NCI-H226 (cell line): ENCODE data around the gene PAQR4.

ENCODE experiments used
- DNase-seq: peaks from one replicate; pipeline ENCODE4 v3.0.0-alpha.2; 2015

Gene PAQR4

DNA sequence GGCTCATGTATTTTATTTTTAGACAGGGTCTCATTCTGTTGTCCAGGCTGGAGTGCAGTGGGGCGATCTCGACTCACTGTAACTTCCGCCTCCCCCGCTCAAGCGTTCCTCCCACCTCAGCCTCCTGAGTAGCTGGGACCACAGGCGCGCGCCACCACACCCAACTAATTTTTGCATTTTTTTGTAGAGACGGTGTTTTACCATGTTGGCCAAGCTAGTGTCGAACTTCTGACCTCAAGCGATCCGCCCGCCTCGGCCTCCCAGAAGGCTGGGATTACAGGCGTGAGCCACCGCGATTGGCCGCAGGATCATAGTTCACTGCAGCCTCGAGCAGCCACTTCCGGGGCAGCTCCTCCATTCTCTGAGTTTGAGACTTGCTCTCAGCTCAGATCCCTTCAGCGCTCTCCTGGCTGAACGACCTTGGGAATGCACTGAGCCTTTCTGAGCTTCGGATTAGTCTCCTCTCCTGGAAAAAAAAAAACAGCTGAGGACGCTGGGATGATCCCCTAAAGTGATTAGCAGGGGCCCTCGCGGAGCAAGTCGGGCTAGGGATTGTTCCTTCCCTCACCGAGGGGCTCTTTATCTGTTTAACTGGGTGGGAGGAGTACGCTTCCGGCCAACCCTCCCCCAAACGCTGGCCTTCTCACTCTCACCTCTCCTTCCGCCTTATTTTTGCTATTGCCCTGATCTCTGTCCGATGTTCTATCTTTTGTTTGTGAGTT lies 12.2 kb downstream of the PAQR4 start:
- DNase-seq = no peak

GRCh38 chr16:2981899-2982250 lies 12.7 kb downstream of the PAQR4 start:
- DNase-seq = no peak

DNA sequence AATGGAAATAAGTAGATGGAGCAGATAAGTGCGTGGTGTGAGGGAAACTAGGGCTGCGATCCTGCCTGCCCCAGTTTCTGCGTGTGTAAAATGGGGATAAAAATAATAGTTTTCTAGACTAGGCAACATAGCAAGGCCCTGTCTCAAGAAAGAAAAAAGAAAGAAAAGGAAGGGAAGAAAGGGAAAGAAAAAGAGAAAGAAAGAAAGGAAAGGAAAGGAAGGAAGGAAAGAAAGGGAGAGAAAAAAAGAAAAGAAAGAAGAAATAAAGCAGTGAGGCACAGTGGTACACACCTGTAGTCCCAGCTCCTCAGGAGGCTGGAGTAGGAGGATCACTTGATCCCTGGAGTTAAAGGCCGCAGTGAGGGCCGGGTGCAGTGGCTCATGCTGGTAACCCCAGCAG lies 13.3 kb downstream of the PAQR4 start:
- no peak for DNase-seq

DNA sequence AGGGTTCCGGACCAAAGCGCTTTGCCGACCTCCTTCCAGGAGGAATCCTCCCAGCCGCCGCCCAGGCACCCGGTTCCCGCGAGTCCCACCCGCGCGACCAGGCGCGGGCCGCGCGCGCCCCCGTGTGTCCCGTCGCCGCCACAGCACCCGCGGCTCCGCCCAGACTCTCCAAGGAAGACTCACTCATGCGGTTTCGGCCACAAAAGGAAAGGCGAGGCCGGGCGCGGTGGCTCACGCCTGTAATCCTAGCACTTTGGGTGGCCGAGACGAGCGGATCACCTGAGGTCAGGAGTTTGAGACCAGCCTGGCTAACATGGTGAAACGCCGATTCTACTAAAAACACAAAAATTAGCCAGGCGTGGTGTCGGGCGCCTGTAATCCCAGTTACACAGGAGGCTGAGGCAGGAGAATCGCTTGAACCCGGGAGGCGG lies 14.6 kb downstream of the PAQR4 start:
- DNase-seq = peak; percentile 69

- no peak for DNase-seq
These were observed 16.3 kb downstream of the PAQR4 start for GRCh38 chr16:2985462-2985861.

- no peak for DNase-seq
These were observed 16.8 kb downstream of the PAQR4 start for GRCh38 chr16:2985893-2986355.

- no peak for DNase-seq
These were observed 17.6 kb downstream of the PAQR4 start for GRCh38 chr16:2986623-2987188.

- DNase-seq = no peak
These were observed 18.1 kb downstream of the PAQR4 start for GRCh38 chr16:2987286-2987685.

- DNase-seq = no peak
These were observed 18.7 kb downstream of the PAQR4 start for GRCh38 chr16:2987833-2988232.

- DNase-seq = no peak
These were observed 19.5 kb downstream of the PAQR4 start for GRCh38 chr16:2988590-2989099.

DNA sequence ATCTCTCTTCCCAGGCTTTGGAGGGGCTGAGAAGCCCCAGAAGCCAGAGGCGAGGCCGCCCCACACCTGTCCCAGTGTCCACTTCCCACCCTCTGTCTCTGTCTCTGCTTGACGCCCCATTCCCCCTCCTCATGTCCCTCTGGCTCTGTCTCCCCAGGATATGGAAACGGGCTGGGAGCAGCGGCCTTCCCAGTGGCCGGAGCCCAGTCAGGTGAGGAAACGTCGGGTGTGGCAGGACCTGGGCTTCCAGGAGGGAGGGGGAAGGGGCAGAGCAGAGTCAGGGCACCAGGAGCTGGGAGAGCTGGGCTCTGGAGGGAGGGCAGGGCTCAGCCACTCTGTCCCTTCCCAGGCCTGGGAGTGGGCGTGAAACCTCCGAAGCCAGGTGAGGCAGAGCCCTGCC lies 21.7 kb downstream of the PAQR4 start:
- DNase-seq = no peak

DNA sequence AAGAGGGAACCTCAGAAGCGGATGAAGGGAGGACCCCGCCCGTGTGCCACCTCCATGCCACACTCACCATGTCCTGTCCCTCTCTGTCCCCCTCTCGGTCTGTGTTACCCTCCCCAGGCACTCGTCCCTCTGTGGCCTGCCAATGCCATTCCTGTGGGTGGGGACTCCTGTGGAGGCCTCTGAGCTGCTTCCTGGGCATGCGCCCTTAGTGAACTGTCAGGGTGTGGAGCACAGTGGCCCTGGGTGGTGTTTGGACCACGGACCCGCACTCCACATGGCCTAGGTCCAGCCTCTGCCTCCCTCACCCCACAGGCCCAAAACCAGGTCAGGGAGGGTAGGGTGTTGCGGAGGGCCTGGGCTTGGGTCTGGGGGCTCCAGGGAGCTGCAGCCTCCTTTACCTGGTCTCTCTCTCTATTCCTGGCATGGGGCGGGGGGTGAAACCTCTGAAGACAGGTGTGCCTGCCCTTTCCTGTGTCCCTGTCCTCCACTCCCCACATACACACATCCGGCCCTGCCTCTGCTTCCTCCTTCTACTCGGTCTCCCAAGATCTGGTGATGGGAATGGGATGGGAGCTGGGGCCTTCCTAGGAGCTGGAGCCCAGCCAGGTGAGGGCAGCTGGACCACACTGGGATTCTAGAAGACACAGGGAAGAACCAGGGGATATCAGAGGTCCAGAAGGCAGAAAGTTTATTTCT lies 22.6 kb downstream of the PAQR4 start:
- no peak for DNase-seq

DNA sequence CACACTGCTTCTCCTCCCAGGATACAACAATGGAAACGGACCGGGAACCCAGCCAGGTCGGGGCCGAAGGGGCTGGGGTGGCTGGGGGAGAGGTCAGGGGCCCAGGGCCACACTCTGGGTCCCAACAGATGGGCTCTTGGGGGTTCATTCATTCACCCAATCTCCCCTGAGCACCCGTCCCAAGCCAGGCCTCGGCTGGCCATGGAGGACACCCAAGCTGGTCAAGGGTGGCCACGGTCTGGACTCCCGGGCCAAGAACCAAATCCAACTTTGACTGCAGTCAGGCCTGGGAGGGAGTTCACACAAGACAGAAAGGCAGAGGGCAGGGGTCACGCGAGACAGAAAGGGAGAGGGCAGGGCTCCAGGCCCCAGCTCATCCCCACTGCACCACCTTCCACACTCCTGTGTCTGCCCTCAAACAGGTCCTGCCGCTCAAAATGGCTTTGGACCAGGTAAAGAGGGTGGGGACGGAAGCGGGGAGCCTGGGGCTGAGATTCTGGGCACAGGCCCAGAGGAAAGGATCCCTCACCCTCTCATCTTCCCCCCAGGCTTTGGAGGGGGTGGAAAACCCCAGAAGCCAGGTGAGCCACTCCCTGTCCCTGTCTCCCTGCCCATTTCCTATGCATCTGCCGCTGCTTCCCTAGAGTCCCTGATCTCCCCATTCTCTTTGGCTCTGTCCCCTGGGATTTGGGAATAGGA lies 23.4 kb downstream of the PAQR4 start:
- DNase-seq = no peak

DNA sequence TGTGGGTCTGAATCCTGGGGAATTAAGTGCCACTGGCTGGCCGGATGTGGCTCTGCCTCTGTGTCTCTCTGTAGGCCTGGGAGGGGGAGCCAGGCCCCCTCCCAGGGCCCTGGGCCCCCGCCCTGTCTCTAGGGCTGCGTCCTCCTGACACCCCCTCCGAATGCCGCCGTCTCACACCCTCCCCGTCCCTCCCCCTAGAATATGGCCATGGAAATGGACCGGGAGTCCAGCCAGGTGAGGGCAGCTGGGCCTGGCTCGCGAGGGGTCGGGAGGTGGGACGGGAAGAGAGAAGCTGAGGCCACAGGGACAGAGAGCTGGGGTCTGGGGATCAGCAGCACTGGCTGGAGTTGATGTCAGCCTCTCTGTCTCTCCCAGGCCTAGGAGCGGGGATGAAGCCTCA lies 27.1 kb downstream of the PAQR4 start:
- no peak for DNase-seq

DNA sequence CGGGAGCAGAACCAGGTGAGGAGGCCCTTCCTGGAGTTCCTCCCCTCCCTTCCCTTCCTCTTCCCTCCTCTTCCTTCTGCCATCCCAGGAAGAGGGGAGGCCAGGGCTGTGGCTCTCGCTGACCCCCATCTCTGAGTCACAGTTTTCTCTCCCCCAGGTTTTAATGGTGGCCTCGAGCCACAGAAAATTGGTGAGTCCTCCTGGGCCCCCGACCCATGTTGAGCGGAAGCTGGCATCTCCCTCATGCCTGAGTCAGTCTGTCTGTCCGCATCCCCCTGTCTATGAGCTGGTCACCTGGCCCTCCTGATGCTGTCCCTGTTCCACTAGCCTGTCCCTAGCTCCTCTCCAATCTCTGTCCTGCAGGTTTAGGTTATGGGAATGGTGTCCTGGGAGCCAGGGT lies 30.8 kb downstream of the PAQR4 start:
- no peak for DNase-seq

- no peak for DNase-seq
These were observed 31.4 kb downstream of the PAQR4 start for GRCh38 chr16:3000540-3000939.

- no peak for DNase-seq
These were observed 32.2 kb downstream of the PAQR4 start for GRCh38 chr16:3001316-3001715.

DNA sequence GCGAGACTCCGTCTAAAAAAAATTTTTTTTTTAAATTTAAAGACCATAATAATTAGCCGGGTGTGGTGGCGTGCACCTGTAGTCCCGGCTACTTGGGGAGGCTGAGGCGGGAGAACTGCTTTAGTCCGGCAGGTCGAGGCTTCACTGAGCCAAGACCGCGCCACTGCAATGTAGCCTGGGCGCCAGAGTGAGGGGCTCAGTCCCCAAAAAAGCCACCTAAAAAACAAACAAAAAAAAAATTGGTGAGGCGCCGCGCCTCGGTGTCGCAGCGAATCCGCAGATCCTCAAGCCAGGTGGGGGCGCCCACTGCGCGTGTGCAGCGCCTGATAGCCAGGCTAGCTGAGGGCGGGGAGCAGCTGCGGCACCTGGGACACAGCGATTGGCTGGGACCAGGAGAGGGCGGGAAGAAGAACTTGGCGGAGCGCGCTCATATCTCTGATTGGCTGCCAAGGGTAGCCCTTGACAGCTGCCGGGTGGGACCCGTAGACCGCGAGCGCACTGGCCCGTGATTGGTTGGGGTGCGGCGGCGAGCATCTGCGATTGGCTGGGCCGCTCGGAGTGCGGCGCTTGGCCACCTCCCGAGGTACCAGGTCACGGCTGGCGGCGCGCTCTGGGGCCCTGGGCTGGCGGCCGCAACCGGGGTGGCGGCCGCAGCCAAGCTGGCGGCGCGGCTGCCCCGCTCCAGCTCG lies 34.6 kb downstream of the PAQR4 start:
- DNase-seq = peak; percentile 97

DNA sequence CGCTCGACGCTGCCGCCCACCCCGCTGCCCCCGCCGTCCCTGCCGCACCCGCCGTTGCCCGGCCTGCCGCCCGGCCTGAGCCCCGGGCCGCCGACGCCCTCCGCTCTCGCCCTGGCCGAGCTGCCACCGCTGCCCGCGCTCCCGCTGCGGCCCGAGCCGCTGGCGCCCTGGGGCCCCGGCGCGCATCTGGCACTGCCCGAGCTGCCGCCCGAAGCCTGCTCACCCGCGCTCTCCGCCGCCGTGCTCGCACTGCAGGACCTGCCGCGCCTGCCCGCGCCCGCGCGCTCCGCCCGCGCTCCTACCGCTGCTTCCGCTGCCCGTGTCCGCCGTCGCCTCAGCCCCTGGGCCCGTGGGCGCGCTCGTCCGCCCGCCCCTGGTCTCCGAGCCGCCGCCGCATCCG lies 35.2 kb downstream of the PAQR4 start:
- peak; percentile 30 for DNase-seq

DNA sequence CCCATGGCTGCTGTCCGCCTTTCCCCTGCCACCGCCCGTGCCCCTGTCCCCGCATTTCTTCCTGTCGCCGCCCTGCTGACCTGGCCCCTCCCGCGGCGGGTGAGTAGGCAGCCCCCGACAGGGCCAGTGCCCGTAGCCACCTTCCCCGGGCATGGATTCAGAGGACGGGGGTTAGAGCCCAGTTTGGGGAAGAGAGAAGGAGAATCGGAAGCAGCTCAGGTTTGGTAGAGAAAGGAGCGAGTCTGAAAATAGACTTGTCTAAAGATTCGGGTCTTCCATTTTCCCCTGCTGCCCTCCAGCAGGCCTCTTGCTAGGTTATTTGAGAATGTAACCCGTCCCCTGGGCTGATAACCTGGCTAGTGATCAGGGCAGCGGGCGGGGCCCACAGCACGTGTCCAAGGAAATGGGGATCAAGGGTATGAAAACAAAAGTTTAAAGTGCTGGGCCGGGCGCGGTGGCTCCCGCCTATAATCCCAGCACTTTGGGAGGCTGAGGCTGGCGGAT lies 35.7 kb downstream of the PAQR4 start:
- no peak for DNase-seq

DNA sequence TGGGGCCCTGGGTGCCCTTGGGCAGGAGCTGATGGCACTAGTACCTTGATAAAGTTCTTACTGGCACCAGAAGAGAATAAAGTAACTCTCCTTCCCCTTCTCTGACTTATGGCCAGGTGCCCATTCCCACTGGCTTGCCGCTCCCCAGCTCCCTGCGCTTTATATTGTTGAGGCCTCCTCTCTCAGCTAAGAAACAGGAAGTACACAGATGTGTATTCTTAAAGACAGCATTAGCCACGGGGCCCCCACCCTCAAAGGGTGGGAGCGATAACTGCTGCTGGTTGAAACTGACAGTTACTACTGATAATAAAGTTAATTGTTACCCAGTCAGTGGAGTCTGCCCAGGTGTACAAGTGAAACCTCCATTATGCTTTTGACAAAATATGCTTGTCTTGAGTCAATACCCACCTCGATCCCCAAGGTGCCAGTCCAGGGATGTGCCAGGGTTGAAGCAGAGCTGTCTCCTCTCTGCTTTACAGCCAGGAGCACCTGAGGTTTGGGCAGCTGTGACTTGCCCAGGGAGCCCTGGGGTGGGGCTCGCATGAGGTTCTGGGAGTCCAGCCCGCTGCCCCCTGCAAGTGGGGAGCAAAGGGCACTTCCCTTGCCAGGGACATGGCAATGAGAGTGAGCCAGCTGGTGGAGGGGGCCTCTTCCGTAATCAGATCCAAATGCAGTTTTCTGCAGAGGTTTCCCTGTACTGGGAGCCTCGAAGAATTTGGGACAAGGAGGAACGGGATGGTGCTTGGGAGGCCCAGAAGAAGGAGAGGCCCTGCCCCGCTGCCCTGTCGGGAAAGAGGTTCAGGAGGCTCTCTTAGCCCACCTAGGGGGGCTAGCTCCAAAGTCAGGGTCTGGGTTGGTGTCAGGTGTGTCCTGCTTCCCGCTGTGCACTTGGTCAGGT lies 38.2 kb downstream of the PAQR4 start:
- no peak for DNase-seq
